B cell (primary cell): Measurements from ENCODE around the gene SELENON. TPM values are rescaled to one million over a fixed set of nuclear protein-coding genes. Genes with fewer than 3 reads are reported as not detected.

Experiments
- ATAC-seq: fragments of 200-7000 bp; cut with Tn5 transposase; one replicate; pipeline ENCODE4 v1.10.0; 2021; ENCODE audit warnings: low read depth, mild to moderate bottlenecking, moderate number of reproducible peaks, moderate library complexity
- CTCF ChIA-PET: fragments of 350-600 bp; sonication (Branson Sonifier 250); formaldehyde crosslinking; loops from one replicate; lab custom pipeline; 2021; ENCODE audit warnings: antibody characterized with exemption, inconsistent platforms; lab: Charles Lee
- POLR2A ChIA-PET: fragments of 350-600 bp; sonication (Branson Sonifier 250); formaldehyde crosslinking; loops from one replicate; lab custom pipeline; 2021; ENCODE audit warnings: antibody characterized with exemption; lab: Charles Lee
- DNase-seq: peaks from one replicate; pipeline ENCODE4 v3.0.0; 2013
- H2AFZ ChIP-seq: 2 replicates; pipeline ENCODE4 v1.6.1; 2012; ENCODE audit warnings: mild to moderate bottlenecking, low read depth, low read length; ENCODE audit not compliant: insufficient read depth, poor library complexity, severe bottlenecking
- H3K27ac ChIP-seq, 2 donors: 1 replicate in 1 of 2; 2 replicates in 1 of 2; pipeline ENCODE4 v1.5.1; 2012 to 2013; ENCODE audit warnings: low read length in 2 of 2, mild to moderate bottlenecking in 2 of 2, moderate library complexity in 1 of 2
- H3K27me3 ChIP-seq, 4 experiments: fragments of 200-600 bp in 1 of 4; sonication (generic) in 1 of 4; replicated peaks in 1 of 4; 1 replicate in 2 of 4; 2 replicates in 2 of 4; pipeline versions ENCODE4 v1.6.1 to v1.7.0; 2013 to 2016; ENCODE audit warnings: low read length in 3 of 4, mild to moderate bottlenecking in 2 of 4, mixed read lengths in 1 of 4, moderate library complexity in 1 of 4; ENCODE audit not compliant: insufficient read depth in 4 of 4, control insufficient read depth in 3 of 4; ENCODE audit errors: control extremely low read depth in 1 of 4
- H3K36me3 ChIP-seq, 2 experiments: replicated peaks in 1 of 2; 1 replicate in 1 of 2; 2 replicates in 1 of 2; pipeline versions ENCODE4 v1.6.1 to v1.7.1; 2013; ENCODE audit warnings: low read length in 1 of 2; ENCODE audit not compliant: insufficient read depth in 2 of 2, control insufficient read depth in 1 of 2; ENCODE audit errors: control extremely low read depth in 1 of 2, extremely low read depth in 1 of 2
- H3K4me1 ChIP-seq, 2 donors: fragments of 200-600 bp in 1 of 2; sonication (generic) in 1 of 2; 1 replicate in 1 of 2; 2 replicates in 1 of 2; pipeline versions ENCODE4 v1.5.1 to v1.6.1; 2013 to 2017; ENCODE audit warnings: low read length in 2 of 2; ENCODE audit not compliant: control insufficient read depth in 2 of 2, insufficient read depth in 2 of 2
- H3K4me2 ChIP-seq: replicated peaks from 2 replicates; pipeline ENCODE3; 2012; ENCODE audit warnings: mild to moderate bottlenecking, low read depth, low read length; ENCODE audit not compliant: poor library complexity, severe bottlenecking
- H3K4me3 ChIP-seq, 5 experiments: fragments of 200-600 bp in 1 of 5; sonication (generic) in 1 of 5; 1 replicate in 3 of 5; 2 replicates in 2 of 5; pipeline versions ENCODE4 v1.5.1 to v1.7.0; 2011 to 2016; ENCODE audit warnings: low read length in 4 of 5, mild to moderate bottlenecking in 4 of 5, low read depth in 2 of 5, control low read depth in 1 of 5, moderate library complexity in 1 of 5; ENCODE audit not compliant: insufficient read depth in 1 of 5; ENCODE audit errors: control extremely low read depth in 1 of 5, extremely low read depth in 1 of 5
- H3K79me2 ChIP-seq: fragments of 200-600 bp; sonication (generic); one replicate; pipeline ENCODE4 v1.6.0; 2016; ENCODE audit warnings: low read length; ENCODE audit not compliant: control insufficient read depth, insufficient read depth
- H3K9ac ChIP-seq: fragments of 200-600 bp; sonication (generic); 2 replicates; pipeline ENCODE4 v1.6.1; 2017; ENCODE audit warnings: mild to moderate bottlenecking, low read length, moderate library complexity
- H3K9me3 ChIP-seq, 3 donors: one replicate each; pipeline versions ENCODE4 v1.6.1 to v1.7.1; 2013; ENCODE audit warnings: low read length in 2 of 3; ENCODE audit not compliant: control insufficient read depth in 2 of 3, insufficient read depth in 1 of 3; ENCODE audit errors: control extremely low read depth in 1 of 3
- H4K20me1 ChIP-seq: 2 replicates; pipeline ENCODE4 v1.6.0; 2012; ENCODE audit warnings: mild to moderate bottlenecking, low read length; ENCODE audit not compliant: insufficient read depth, control insufficient read depth, poor library complexity, severe bottlenecking
- H3K27ac Mint-ChIP-seq: one replicate; pipeline ENCODE4 v1.8.0; 2021; ENCODE audit warnings: mixed read lengths
- H3K27me3 Mint-ChIP-seq: one replicate; pipeline ENCODE4 v1.8.0; 2021; ENCODE audit warnings: mixed read lengths
- H3K4me1 Mint-ChIP-seq: one replicate; pipeline ENCODE4 v1.8.0; 2021; ENCODE audit warnings: mixed read lengths
- H3K4me3 Mint-ChIP-seq: one replicate; pipeline ENCODE4 v1.8.0; 2021; ENCODE audit warnings: mixed read lengths
- H3K9me3 Mint-ChIP-seq: one replicate; pipeline ENCODE4 v1.8.0; 2022; ENCODE audit warnings: mixed read lengths; ENCODE audit not compliant: insufficient read depth
- CTCF ChIP-seq: fragments of 200-600 bp; IDR thresholded peaks from one replicate; pipeline ENCODE4 v1.8.0; 2022; ENCODE audit warnings: antibody characterized with exemption, mild to moderate bottlenecking
- EZH2 ChIP-seq: IDR thresholded peaks from 2 replicates; pipeline ENCODE4 v1.6.1; 2012; ENCODE audit warnings: borderline replicate concordance, low read depth, mild to moderate bottlenecking, moderate library complexity, low read length; ENCODE audit not compliant: insufficient read depth, poor library complexity, severe bottlenecking
- WGBS: methylation state at CpG from one replicate; pipeline ENCODE4 v1.1.5; 2013; ENCODE audit warnings: missing lambda C conversion rate; ENCODE audit not compliant: insufficient coverage; 5-methylcytosine and 5-hydroxymethylcytosine counted together
- intact Hi-C: fragments of 100-400 bp; cut with micrococcal nuclease; formaldehyde crosslinking; loops from one replicate; pipeline ENCODE4 v1.10.0; 2022
- polyA plus RNA-seq: library from polyadenylated mRNA; depleted of rRNA; stranded (reverse); fragments of >200 nt; gene quantifications from 2 replicates; pipeline ENCODE4 v1.2.3, GENCODE V29; 2012
- total RNA-seq, 2 donors: library from RNA; stranded (reverse); fragments of 120-200 nt in 1 of 2; gene quantifications; 1 replicate in 1 of 2; 2 replicates in 1 of 2; pipeline versions ENCODE4 v1.2.3 to v1.2.4, GENCODE V29; 2013 to 2022

Gene SELENON
- total and polyA plus RNA-seq, 2 donors (not counting 1 experiment from before 2014, with no cell fraction given), result 10.9 to 16.5 TPM

GRCh38 chr1:25768999-25769398, 31.0 kb upstream of the SELENON start:
- no peaks in the 10 kb centered on the region for H3K79me2 ChIP-seq
- TF ChIP-seq CTCF (no peak), EZH2 (no peak)
- no peak overlapping the region for H3K4me3 ChIP-seq
- H2AFZ ChIP-seq, result no peak overlapping the region
- H3K9ac ChIP-seq, result no peak overlapping the region
- no peak overlapping the region for H3K4me2 ChIP-seq
- WGBS, result 95% methylated on average over 2 of the region's 2 CpGs
- intact Hi-C loops, result no loop called here
- Mint-ChIP-seq H3K4me1 (peaks cover 21% of the 10 kb centered on the region), H3K27ac (no peak overlapping the region), H3K9me3 (no peaks in the 10 kb centered on the region), H3K4me3 (no peak overlapping the region), H3K27me3 (peaks cover 29% of the 10 kb centered on the region)
- H4K20me1 ChIP-seq, result no peaks in the 10 kb centered on the region
- H3K9me3 ChIP-seq, result peaks cover 0 to 3% (median 0%) of the 10 kb centered on the region in 3 donors
- POLR2A ChIA-PET, result no interaction called here
- no peaks in the 10 kb centered on the region for H3K36me3 ChIP-seq
- ATAC-seq, result no peak
- DNase-seq, result no peak
- H3K27ac ChIP-seq, result no peak overlapping the region
- CTCF ChIA-PET, result no interaction called here
- H3K4me1 ChIP-seq, result peaks cover 15 to 25% of the 10 kb centered on the region in 2 donors
- H3K27me3 ChIP-seq, result peaks cover 0 to 29% (median 7%) of the 10 kb centered on the region in 4 experiments

- Mint-ChIP-seq H3K27ac (no peak overlapping the region), H3K27me3 (peaks cover 29% of the 10 kb centered on the region), H3K4me1 (peaks cover 28% of the 10 kb centered on the region), H3K9me3 (no peaks in the 10 kb centered on the region), H3K4me3 (no peak overlapping the region)
- TF ChIP-seq EZH2 (no peak), CTCF (no peak)
- H3K4me3 ChIP-seq, result no peak overlapping the region
- intact Hi-C loops, result no loop called here
- peaks cover 0 to 29% (median 7%) of the 10 kb centered on the region in 4 experiments for H3K27me3 ChIP-seq
- ATAC-seq (no peak), DNase-seq (no peak)
- ChIA-PET POLR2A (no interaction called here), CTCF (no interaction called here)
- H3K4me1 ChIP-seq, result peaks cover 23 to 33% of the 10 kb centered on the region in 2 donors
- 96% methylated on average over 27 of the region's 27 CpGs for WGBS
- no peak overlapping the region for H3K9ac ChIP-seq
- no peak overlapping the region for H2AFZ ChIP-seq
- no peaks in the 10 kb centered on the region for H4K20me1 ChIP-seq
- no peak overlapping the region for H3K27ac ChIP-seq
- H3K9me3 ChIP-seq, result peaks cover 0 to 3% (median 0%) of the 10 kb centered on the region in 3 donors
- no peak overlapping the region for H3K4me2 ChIP-seq
- H3K79me2 ChIP-seq, result no peaks in the 10 kb centered on the region
- no peaks in the 10 kb centered on the region for H3K36me3 ChIP-seq
Measured at GRCh38 chr1:25769625-25770383, 30.2 kb upstream of the SELENON start.
